Transverse colon (tissue), 4 donors: ENCODE results near the gene SWAP70. TPM values are rescaled to one million over a fixed set of nuclear protein-coding genes. Genes with fewer than 3 reads are reported as not detected.
A peak's percentile ranks its signal among the peaks of the same experiment; 100 is the strongest.

ENCODE experiments used
- DNase-seq: peaks from one replicate; pipeline ENCODE4 v3.0.0-alpha.2; 2019
- H3K27ac ChIP-seq, 4 donors: fragments of 200-600 bp; sonication (generic); 2 replicates each; pipeline ENCODE4 v1.5.1; 2016 to 2018; ENCODE audit warnings: inconsistent platforms in 4 of 4
- H3K27me3 ChIP-seq: fragments of 200-600 bp; sonication (generic); 2 replicates; pipeline ENCODE4 v1.5.1; 2017; ENCODE audit warnings: inconsistent platforms
- H3K36me3 ChIP-seq, 4 donors: fragments of 200-600 bp; sonication (generic); 2 replicates each; pipeline ENCODE4 v1.5.1; 2017 to 2019; ENCODE audit warnings: inconsistent platforms in 4 of 4
- H3K4me1 ChIP-seq, 4 donors: fragments of 200-600 bp; sonication (generic); 2 replicates each; pipeline ENCODE4 v1.5.1; 2017 to 2020; ENCODE audit warnings: inconsistent platforms in 4 of 4
- H3K4me3 ChIP-seq, 4 donors: fragments of 200-600 bp; sonication (generic); 1 replicate in 1 of 4; 2 replicates in 3 of 4; pipeline versions ENCODE4 v1.5.1 to v1.6.1; 2017 to 2019; ENCODE audit warnings: inconsistent platforms in 4 of 4
- H3K9me3 ChIP-seq, 2 donors: fragments of 200-600 bp; sonication (generic); 2 replicates each; pipeline ENCODE4 v1.5.1; 2017 to 2019; ENCODE audit warnings: inconsistent platforms in 2 of 2
- EP300 ChIP-seq: sonication (generic); formaldehyde crosslinking; IDR thresholded peaks from one replicate; pipeline ENCODE4 v1.6.1; 2017; ENCODE audit warnings: antibody characterized with exemption, low read depth
- POLR2A ChIP-seq: fragments of 450-650 bp; IDR thresholded peaks from one replicate; pipeline ENCODE4 v1.6.1; 2016; ENCODE audit warnings: antibody characterized with exemption, mild to moderate bottlenecking, moderate library complexity
- POLR2AphosphoS5 ChIP-seq, 3 donors: sonication (generic); formaldehyde crosslinking; IDR thresholded peaks; one replicate each; pipeline ENCODE4 v1.6.1; 2016; ENCODE audit warnings: antibody characterized with exemption in 3 of 3
- WGBS, 2 donors: methylation state at CpG; one replicate each; pipeline ENCODE4 v1.1.5; 2018; ENCODE audit warnings: low coverage in 1 of 2; 5-methylcytosine and 5-hydroxymethylcytosine counted together
- in situ Hi-C, 4 donors: fragments of 200-750 bp; cut with MboI; loops; one replicate each; pipeline versions ENCODE4 v1.15.0 to v1.15.1; 2017; ENCODE audit warnings: low sequenced_read_pairs in 3 of 4, low pct_ligation_motif_present in 1 of 4, low pct_unique_long_range_greater_than_20kb in 1 of 4
- intact Hi-C: fragments of 100-400 bp; cut with DNase I; formaldehyde crosslinking; loops from one replicate; pipeline ENCODE4 v1.15.1; 2023; ENCODE audit warnings: low total_unique reads
- total RNA-seq, 4 donors: library from RNA; depleted of rRNA; stranded (reverse); fragments of >200 nt; gene quantifications; one replicate each; pipeline ENCODE4 v1.1.0, GENCODE V29; 2016
- TF ChIP-seq, protein P1 (sequence below), 5 experiments: fragments of 200-600 bp in 3 of 5; fragments of 450-650 bp in 2 of 5; sonication (generic) in 3 of 5; IDR thresholded peaks; 1 replicate in 2 of 5; 2 replicates in 3 of 5; pipeline ENCODE4 v1.5.1; 2016 to 2017; ENCODE audit warnings: antibody characterized with exemption in 5 of 5, inconsistent platforms in 3 of 5, mild to moderate bottlenecking in 2 of 5, moderate library complexity in 1 of 5

The SWAP70 gene
- total RNA-seq, 4 donors from 2014 or later, result 18.8 to 52.5 (median 29.1) TPM

DNA sequence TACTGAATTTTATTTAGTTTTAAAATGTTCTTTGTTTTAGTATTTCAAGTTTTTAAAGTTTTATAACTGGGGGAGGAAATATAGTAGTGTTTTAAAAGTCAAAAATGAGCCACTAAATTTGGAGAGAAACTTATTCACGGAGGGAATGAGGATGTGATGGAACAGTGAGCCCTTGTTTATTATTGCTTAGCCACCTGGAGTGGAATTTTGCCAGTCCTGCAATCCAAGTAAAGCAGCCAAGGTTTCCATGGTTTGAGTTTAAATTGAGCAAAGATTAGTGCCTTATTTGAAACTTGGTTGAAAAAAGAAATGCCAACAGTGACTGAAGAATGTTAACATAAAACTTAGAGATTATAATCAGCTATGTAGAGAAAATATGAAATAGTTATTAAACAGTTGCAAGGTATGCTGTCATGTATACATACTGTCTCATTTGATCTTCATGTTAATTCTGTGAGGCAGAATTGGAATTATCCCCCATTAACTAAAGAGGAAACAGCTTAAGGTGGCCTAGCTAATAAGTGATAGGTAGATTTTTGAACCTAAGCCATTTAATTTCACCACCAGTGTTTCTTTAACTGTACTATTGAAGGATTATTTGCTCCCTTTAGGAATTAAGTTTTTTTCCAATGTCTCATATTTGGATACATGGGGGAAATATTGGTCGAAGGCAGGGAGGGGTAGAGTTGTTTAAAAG lies 36.4 kb downstream of the SWAP70 start:
- peaks cover 0 to 6% (median 2%) of the 10 kb centered on the region in 4 donors for H3K36me3 ChIP-seq
- DNase-seq, result no peak
- WGBS, 2 donors, result 43 to 52% methylated on average over 2 of the region's 2 CpGs
- H3K27ac ChIP-seq, result peak overlapping the region; percentile 1 to 30 (median 14)
- peaks cover 10 to 46% (median 29%) of the 10 kb centered on the region in 4 donors for H3K4me1 ChIP-seq
- H3K4me3 ChIP-seq, result no peak overlapping the region
- in situ Hi-C loops, result no loop called here
- no peak for TF ChIP-seq POLR2A
- TF ChIP-seq, protein P1, sequence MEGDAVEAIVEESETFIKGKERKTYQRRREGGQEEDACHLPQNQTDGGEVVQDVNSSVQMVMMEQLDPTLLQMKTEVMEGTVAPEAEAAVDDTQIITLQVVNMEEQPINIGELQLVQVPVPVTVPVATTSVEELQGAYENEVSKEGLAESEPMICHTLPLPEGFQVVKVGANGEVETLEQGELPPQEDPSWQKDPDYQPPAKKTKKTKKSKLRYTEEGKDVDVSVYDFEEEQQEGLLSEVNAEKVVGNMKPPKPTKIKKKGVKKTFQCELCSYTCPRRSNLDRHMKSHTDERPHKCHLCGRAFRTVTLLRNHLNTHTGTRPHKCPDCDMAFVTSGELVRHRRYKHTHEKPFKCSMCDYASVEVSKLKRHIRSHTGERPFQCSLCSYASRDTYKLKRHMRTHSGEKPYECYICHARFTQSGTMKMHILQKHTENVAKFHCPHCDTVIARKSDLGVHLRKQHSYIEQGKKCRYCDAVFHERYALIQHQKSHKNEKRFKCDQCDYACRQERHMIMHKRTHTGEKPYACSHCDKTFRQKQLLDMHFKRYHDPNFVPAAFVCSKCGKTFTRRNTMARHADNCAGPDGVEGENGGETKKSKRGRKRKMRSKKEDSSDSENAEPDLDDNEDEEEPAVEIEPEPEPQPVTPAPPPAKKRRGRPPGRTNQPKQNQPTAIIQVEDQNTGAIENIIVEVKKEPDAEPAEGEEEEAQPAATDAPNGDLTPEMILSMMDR (IDR thresholded peaks at IDR 0.05), result no peak
- no peak for TF ChIP-seq EP300
- no peak for TF ChIP-seq POLR2AphosphoS5 (IDR thresholded peaks at IDR 0.05)
- H3K27me3 ChIP-seq, result no peaks in the 10 kb centered on the region
- no peaks in the 10 kb centered on the region for H3K9me3 ChIP-seq
- intact Hi-C loops, result no loop called here

DNA sequence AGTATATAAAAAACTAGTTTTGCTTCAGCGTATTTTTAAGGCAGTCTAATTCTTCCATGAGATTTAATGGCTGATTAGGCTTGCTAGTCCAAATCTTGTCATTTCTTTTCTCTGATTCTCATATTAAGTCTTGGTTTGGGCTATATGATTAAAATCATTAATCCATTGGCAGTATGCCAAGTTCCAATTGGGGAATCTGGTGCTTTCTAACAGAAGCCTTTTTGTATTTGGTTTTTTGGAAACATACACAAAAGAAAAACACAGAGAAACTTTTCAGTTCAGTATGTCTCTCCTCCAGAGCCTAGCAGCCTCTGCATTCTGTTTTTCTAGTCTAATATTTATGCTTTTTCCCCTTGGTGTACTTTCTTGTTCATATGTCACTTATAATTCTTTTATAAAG lies 37.9 kb downstream of the SWAP70 start:
- intact Hi-C loops (no loop called here), in situ Hi-C loops (no loop called here)
- Histone ChIP-seq H3K27ac (no peak overlapping the region), H3K4me1 (peaks cover 10 to 46% (median 29%) of the 10 kb centered on the region in 4 donors), H3K27me3 (no peaks in the 10 kb centered on the region), H3K4me3 (no peak overlapping the region), H3K9me3 (no peaks in the 10 kb centered on the region), H3K36me3 (no peaks in the 10 kb centered on the region)
- TF ChIP-seq EP300 (no peak), POLR2AphosphoS5 (IDR thresholded peaks at IDR 0.05) (no peak), POLR2A (no peak)
- TF ChIP-seq, protein P1 (IDR thresholded peaks at IDR 0.05), result no peak
- WGBS, 2 donors, result 50 to 100% methylated on average over 1 of the region's 1 CpG
- DNase-seq, result no peak

DNA sequence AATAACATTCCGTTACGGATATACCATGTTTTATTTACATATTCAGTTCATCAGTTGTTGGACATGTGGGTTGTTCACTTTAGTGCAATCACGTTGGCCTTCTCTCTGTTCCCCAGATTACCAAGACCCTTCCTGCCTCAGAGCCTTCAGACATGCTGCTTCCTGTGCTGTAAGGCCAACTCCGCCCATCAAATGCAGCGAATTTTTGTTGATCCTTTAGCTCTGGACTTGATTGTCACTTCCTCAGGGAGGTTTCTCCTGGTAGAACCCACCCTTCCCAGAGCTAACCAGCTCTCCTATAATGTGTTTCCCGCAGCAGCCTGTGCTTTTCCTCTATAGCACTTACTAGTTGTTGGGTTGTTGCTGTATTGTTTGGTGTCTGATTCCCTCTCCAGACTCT lies 39.4 kb downstream of the SWAP70 start:
- no peaks in the 10 kb centered on the region for H3K27me3 ChIP-seq
- peak overlapping the region; percentile 39 to 67 (median 53) for H3K27ac ChIP-seq
- H3K4me1 ChIP-seq, result peaks cover 10 to 46% (median 29%) of the 10 kb centered on the region in 4 donors
- in situ Hi-C loops, result no loop called here
- no peak overlapping the region for H3K4me3 ChIP-seq
- TF ChIP-seq, protein P1 (IDR thresholded peaks at IDR 0.05), result no peak
- TF ChIP-seq EP300, result no peak
- TF ChIP-seq POLR2AphosphoS5 (IDR thresholded peaks at IDR 0.05), result no peak
- no peak for TF ChIP-seq POLR2A
- intact Hi-C loops, result no loop called here
- H3K9me3 ChIP-seq, result no peaks in the 10 kb centered on the region
- peak; percentile 22 for DNase-seq
- no peaks in the 10 kb centered on the region for H3K36me3 ChIP-seq
- WGBS, 2 donors, result 40 to 51% methylated on average over 5 to 6 of the region's 6 CpGs

DNA sequence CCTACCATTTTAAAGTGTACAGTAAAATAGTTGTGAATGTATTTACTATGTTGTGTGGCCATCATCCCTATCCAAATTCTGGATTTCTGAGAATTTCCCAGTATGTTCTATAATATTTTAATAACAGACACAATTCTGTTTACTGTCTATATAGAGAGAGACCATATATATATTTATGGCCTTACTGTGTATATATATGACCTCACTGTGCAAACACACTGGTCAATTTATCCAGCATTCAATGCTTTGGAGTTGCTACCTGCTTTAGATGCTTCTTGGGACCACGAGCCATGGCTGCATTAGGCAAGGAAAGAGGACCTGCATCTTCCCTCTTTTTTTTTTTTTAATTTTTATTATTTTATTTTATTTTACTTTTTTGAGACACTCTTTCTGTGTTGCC lies 40.2 kb downstream of the SWAP70 start:
- peaks cover 10 to 46% (median 32%) of the 10 kb centered on the region in 4 donors for H3K4me1 ChIP-seq
- H3K4me3 ChIP-seq, result no peak overlapping the region
- H3K36me3 ChIP-seq, result no peaks in the 10 kb centered on the region
- intact Hi-C loops (no loop called here), in situ Hi-C loops (no loop called here)
- no peaks in the 10 kb centered on the region for H3K9me3 ChIP-seq
- H3K27me3 ChIP-seq, result no peaks in the 10 kb centered on the region
- H3K27ac ChIP-seq, result peak overlapping the region in 3 of 4 donors; percentile 16 to 66 (median 55)
- WGBS, 2 donors, result 44 to 70% methylated on average over 1 of the region's 1 CpG
- TF ChIP-seq, protein P1 (IDR thresholded peaks at IDR 0.05), result no peak
- no peak for TF ChIP-seq POLR2AphosphoS5 (IDR thresholded peaks at IDR 0.05)
- DNase-seq, result no peak
